Measurements from ENCODE around the gene SDCCAG8. TPM values are rescaled to one million over a fixed set of nuclear protein-coding genes. Genes with fewer than 3 reads are reported as not detected.

Gene SDCCAG8
- total RNA-seq, 8 experiments from 2014 or later, result 24.6 to 68.7 (median 46.8) TPM

DNA sequence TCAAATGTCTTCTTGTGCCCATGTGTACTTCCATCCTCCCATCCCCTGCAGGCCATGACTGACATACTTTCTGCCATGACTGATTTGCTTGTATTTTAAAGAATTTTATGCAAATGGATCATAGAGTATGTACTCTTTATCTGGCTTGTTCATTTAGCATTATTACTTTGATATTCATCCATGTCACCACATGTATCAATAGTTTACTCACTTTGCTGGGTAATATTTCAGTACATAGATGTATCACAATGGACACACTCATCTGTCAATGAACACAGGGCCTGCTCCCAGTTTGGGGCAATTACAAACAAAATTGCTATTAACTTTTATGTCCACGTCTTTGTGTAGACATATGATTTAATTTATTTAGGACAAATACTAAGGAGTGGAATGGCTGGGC lies 259.1 kb downstream of the SDCCAG8 start:
- WGBS, 10 experiments, result 86 to 100% (median 100%) methylated on average over 1 of the region's 1 CpG; no CpG with 5 or more reads in 4 of the 10 experiments
- Histone ChIP-seq H3K27ac (no peak overlapping the region), H3K4me1 (replicated peaks in 1 of 2) (no peaks in the 10 kb centered on the region), H3K4me3 (no peak overlapping the region)
- in situ Hi-C loops (cut with MboI; ENCODE audit: low pct_unique_long_range_greater_than_20kb in 2 of 9, low sequenced_read_pairs in 9 of 9, unreplicated experiment in 9 of 9), result no loop called here
- ATAC-seq (replicated peaks in 6 of 8), result no peak

GRCh38 chr1:243520831-243521230 lies 265.0 kb downstream of the SDCCAG8 start:
- peaks cover 0 to 9% of the 10 kb centered on the region in 2 donors for H3K4me1 ChIP-seq (replicated peaks in 1 of 2)
- H3K4me3 ChIP-seq, result no peak overlapping the region
- in situ Hi-C loops (cut with MboI; ENCODE audit: low pct_unique_long_range_greater_than_20kb in 2 of 9, low sequenced_read_pairs in 9 of 9, unreplicated experiment in 9 of 9), result no loop called here
- no peak overlapping the region for H3K27ac ChIP-seq
- ATAC-seq (replicated peaks in 6 of 8), result no peak
- 71 to 100% (median 92%) methylated on average over 1 of the region's 1 CpG; no CpG with 5 or more reads in 2 of the 10 experiments for WGBS, 10 experiments

GRCh38 chr1:243523766-243524165 lies 267.9 kb downstream of the SDCCAG8 start:
- ATAC-seq (replicated peaks in 6 of 8), result no peak
- H3K4me1 ChIP-seq (replicated peaks in 1 of 2), result peaks cover 0 to 9% of the 10 kb centered on the region in 2 donors
- no peak overlapping the region for H3K4me3 ChIP-seq
- no peak overlapping the region for H3K27ac ChIP-seq
- in situ Hi-C loops (cut with MboI; ENCODE audit: low pct_unique_long_range_greater_than_20kb in 2 of 9, low sequenced_read_pairs in 9 of 9, unreplicated experiment in 9 of 9), result no loop called here
- WGBS, 10 experiments, result 82 to 100% (median 94%) methylated on average over 2 to 5 of the region's 5 CpGs; no CpG with 5 or more reads in 3 of the 10 experiments

DNA sequence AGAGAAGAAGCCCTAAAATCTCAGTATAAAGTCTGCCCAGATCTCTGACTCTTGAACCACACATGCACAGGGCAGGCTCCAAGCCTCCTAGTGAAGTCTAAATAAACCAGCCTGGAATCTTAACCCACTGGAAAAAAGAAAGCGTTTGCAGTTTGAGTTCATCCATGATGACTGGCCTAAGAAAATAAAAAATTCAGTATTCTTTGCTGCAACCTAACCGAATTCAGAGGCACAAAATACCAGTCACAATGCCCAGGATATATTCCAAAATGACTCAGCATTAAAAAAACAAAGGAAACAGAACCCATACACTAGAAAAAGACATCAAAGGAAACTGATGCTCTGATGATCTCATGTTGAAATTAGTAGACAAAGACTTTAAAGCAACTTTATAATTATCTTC lies 269.2 kb downstream of the SDCCAG8 start:
- no peak for ATAC-seq (replicated peaks in 6 of 8)
- 0 to 86% (median 66%) methylated on average over 1 to 2 of the region's 2 CpGs for WGBS, 10 experiments
- Histone ChIP-seq H3K4me1 (replicated peaks in 1 of 2) (peaks cover 0 to 9% of the 10 kb centered on the region in 2 donors), H3K4me3 (no peak overlapping the region), H3K27ac (no peak overlapping the region)
- in situ Hi-C loops (cut with MboI; ENCODE audit: low pct_unique_long_range_greater_than_20kb in 2 of 9, low sequenced_read_pairs in 9 of 9, unreplicated experiment in 9 of 9), result no loop called here

GRCh38 chr1:243526180-243526579 lies 270.3 kb downstream of the SDCCAG8 start:
- in situ Hi-C loops (cut with MboI; ENCODE audit: low pct_unique_long_range_greater_than_20kb in 2 of 9, low sequenced_read_pairs in 9 of 9, unreplicated experiment in 9 of 9), result no loop called here
- Histone ChIP-seq H3K27ac (no peak overlapping the region), H3K4me1 (replicated peaks in 1 of 2) (peaks cover 0 to 9% of the 10 kb centered on the region in 2 donors), H3K4me3 (no peak overlapping the region)
- ATAC-seq (replicated peaks in 6 of 8), result no peak
- 69 to 100% (median 100%) methylated on average over 1 to 7 of the region's 7 CpGs; no CpG with 5 or more reads in 1 of the 10 experiments for WGBS, 10 experiments

DNA sequence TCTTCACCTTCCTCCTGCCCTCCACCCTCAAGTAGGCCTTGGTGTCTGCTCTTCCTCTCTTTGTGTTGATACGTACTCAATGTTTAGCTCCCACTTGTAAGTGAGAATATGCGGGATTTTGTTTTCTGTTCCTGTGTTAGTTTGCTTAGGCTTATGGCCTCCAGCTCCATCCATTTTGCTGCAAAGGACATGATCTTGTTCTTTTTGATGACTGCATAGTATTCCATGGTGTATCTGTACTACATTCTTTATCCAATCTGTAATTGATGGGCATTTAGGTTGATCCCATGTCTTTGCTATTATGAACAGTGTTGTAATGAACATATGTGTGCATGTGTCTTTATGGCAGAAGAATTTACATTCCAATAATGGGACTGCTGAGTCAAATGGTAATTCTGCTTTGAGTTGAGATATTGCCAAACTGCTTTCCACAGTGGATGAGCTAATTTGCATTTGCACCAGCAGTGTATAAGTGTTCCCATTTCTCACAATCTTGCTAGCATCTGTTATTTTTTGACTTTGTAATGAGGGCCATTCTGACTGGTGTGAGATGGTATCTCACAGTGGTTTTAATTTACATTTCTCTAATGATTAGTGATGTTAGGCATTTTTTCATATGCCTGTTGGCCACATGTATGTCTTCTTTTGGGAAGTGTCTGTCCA lies 272.7 kb downstream of the SDCCAG8 start:
- Histone ChIP-seq H3K4me1 (replicated peaks in 1 of 2) (peaks cover 0 to 9% of the 10 kb centered on the region in 2 donors), H3K27ac (no peak overlapping the region), H3K4me3 (no peak overlapping the region)
- ATAC-seq (replicated peaks in 6 of 8), result peak in 1 of 8 experiments; percentile 58
- in situ Hi-C loops (cut with MboI; ENCODE audit: low pct_unique_long_range_greater_than_20kb in 2 of 9, low sequenced_read_pairs in 9 of 9, unreplicated experiment in 9 of 9), result no loop called here
- 93 to 100% (median 100%) methylated on average over 1 to 2 of the region's 2 CpGs for WGBS, 10 experiments

DNA sequence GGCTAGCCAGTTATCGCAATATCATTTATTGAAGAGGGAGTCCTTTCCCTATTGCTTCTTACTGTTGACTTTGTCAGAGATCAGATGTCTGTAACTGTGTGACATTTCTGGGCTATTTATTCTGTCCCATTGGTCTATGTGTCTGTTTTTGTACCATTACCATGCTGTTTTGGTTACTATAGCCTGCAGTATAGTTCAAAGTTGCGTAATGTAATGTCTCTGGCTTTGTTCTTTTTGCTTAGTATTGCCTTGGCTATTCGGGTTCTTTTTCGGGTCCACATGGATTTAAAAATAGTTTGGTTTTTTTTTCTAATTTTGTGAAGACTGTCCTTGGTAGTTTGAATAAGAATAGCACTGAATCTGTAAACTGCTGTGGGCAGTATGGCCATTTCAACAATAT lies 273.7 kb downstream of the SDCCAG8 start:
- 91 to 100% (median 94%) methylated on average over 2 to 4 of the region's 4 CpGs for WGBS, 10 experiments
- in situ Hi-C loops (cut with MboI; ENCODE audit: low pct_unique_long_range_greater_than_20kb in 2 of 9, low sequenced_read_pairs in 9 of 9, unreplicated experiment in 9 of 9), result no loop called here
- ATAC-seq (replicated peaks in 6 of 8), result no peak
- Histone ChIP-seq H3K4me1 (replicated peaks in 1 of 2) (peaks cover 0 to 8% of the 10 kb centered on the region in 2 donors), H3K27ac (no peak overlapping the region), H3K4me3 (no peak overlapping the region)

DNA sequence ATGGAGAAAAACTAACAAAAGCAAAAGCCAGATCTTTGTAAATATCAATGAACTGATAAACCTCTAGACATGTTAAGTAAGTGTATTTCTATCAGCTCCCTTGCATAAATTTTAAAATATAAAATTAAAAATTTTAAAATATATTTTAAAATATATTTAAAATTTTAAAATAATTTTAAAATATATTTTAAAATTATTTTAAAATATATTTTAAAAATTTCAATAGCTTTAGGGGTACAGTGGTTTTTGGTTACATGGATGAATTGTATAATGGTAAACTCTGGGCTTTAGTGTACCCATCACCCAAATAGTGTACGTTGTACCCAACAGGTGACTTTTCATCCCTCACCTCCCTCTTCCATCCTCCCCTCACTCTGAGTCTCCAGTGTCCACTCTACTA lies 279.2 kb downstream of the SDCCAG8 start:
- H3K4me1 ChIP-seq (replicated peaks in 1 of 2), result peaks cover 0 to 3% of the 10 kb centered on the region in 2 donors
- in situ Hi-C loops (cut with MboI; ENCODE audit: low pct_unique_long_range_greater_than_20kb in 2 of 9, low sequenced_read_pairs in 9 of 9, unreplicated experiment in 9 of 9), result no loop called here
- H3K4me3 ChIP-seq, result no peak overlapping the region
- WGBS, 10 experiments, result 89 to 100% (median 100%) methylated on average over 1 of the region's 1 CpG; no CpG with 5 or more reads in 4 of the 10 experiments
- no peak overlapping the region for H3K27ac ChIP-seq
- ATAC-seq (replicated peaks in 6 of 8), result no peak

GRCh38 chr1:243539636-243540035 lies 283.8 kb downstream of the SDCCAG8 start:
- Histone ChIP-seq H3K4me1 (replicated peaks in 1 of 2) (peaks cover 0 to 3% of the 10 kb centered on the region in 2 donors), H3K27ac (no peak overlapping the region), H3K4me3 (no peak overlapping the region)
- ATAC-seq (replicated peaks in 6 of 8), result no peak
- in situ Hi-C loops (cut with MboI; ENCODE audit: low pct_unique_long_range_greater_than_20kb in 2 of 9, low sequenced_read_pairs in 9 of 9, unreplicated experiment in 9 of 9), result no loop called here

GRCh38 chr1:243542739-243543415 lies 287.0 kb downstream of the SDCCAG8 start:
- ATAC-seq (replicated peaks in 6 of 8), result no peak
- H3K4me3 ChIP-seq, result no peak overlapping the region
- no peak overlapping the region for H3K27ac ChIP-seq
- no peaks in the 10 kb centered on the region for H3K4me1 ChIP-seq (replicated peaks in 1 of 2)
- in situ Hi-C loops (cut with MboI; ENCODE audit: low pct_unique_long_range_greater_than_20kb in 2 of 9, low sequenced_read_pairs in 9 of 9, unreplicated experiment in 9 of 9), result no loop called here
- WGBS, 10 experiments, result 65 to 95% (median 79%) methylated on average over 4 to 7 of the region's 7 CpGs; no CpG with 5 or more reads in 1 of the 10 experiments

- Histone ChIP-seq H3K4me1 (replicated peaks in 1 of 2) (no peaks in the 10 kb centered on the region), H3K4me3 (no peak overlapping the region), H3K27ac (no peak overlapping the region)
- ATAC-seq (replicated peaks in 6 of 8), result no peak
- 33 to 100% (median 87%) methylated on average over 1 to 2 of the region's 2 CpGs; no CpG with 5 or more reads in 1 of the 10 experiments for WGBS, 10 experiments
- in situ Hi-C loops (cut with MboI; ENCODE audit: low pct_unique_long_range_greater_than_20kb in 2 of 9, low sequenced_read_pairs in 9 of 9, unreplicated experiment in 9 of 9), result no loop called here
Measured at GRCh38 chr1:243543501-243543900, 287.7 kb downstream of the SDCCAG8 start.

DNA sequence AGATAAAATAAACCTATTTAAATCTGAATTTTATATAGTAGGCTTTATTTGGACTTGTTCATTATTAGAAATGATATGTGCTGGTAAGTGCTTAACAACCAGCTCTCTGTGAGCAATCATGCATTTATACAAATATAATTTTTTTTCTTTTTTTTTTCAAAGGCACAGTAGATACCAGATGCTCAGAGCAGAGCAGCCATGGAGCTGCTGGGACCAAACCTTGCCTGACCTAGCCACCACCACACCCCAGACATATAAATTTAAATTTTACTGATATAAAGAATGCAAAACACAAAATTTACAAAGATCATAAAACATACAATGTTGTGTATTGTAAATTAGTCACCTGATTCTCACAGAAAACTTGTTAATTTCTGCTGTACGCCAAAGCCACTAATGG lies 290.6 kb downstream of the SDCCAG8 start:
- Histone ChIP-seq H3K4me1 (replicated peaks in 1 of 2) (no peaks in the 10 kb centered on the region), H3K27ac (no peak overlapping the region), H3K4me3 (no peak overlapping the region)
- in situ Hi-C loops (cut with MboI; ENCODE audit: low pct_unique_long_range_greater_than_20kb in 2 of 9, low sequenced_read_pairs in 9 of 9, unreplicated experiment in 9 of 9), result no loop called here
- ATAC-seq (replicated peaks in 6 of 8), result peak in 3 of 8 experiments; percentile 41 to 91 (median 53)
- WGBS, 10 experiments, result 0% methylated on average over 1 of the region's 1 CpG; no CpG with 5 or more reads in 8 of the 10 experiments

GRCh38 chr1:243547891-243548290 lies 292.1 kb downstream of the SDCCAG8 start:
- 58 to 100% (median 82%) methylated on average over 1 to 3 of the region's 3 CpGs; no CpG with 5 or more reads in 2 of the 10 experiments for WGBS, 10 experiments
- in situ Hi-C loops (cut with MboI; ENCODE audit: low pct_unique_long_range_greater_than_20kb in 2 of 9, low sequenced_read_pairs in 9 of 9, unreplicated experiment in 9 of 9), result no loop called here
- H3K27ac ChIP-seq, result no peak overlapping the region
- H3K4me3 ChIP-seq, result no peak overlapping the region
- no peak for ATAC-seq (replicated peaks in 6 of 8)
- no peaks in the 10 kb centered on the region for H3K4me1 ChIP-seq (replicated peaks in 1 of 2)
